Activated CD8-positive, alpha-beta memory T cell treated with anti-CD3 and anti-CD28 coated beads for 1 hour (primary cell): ENCODE measurements around the gene FAM8A1.

Experiments
- DNase-seq, 2 donors: peaks; one replicate each; pipeline ENCODE4 v3.0.0-alpha.2; 2020; ENCODE audit warnings: low read depth in 1 of 2; ENCODE audit errors: extremely low read depth in 1 of 2

FAM8A1 gene

DNA sequence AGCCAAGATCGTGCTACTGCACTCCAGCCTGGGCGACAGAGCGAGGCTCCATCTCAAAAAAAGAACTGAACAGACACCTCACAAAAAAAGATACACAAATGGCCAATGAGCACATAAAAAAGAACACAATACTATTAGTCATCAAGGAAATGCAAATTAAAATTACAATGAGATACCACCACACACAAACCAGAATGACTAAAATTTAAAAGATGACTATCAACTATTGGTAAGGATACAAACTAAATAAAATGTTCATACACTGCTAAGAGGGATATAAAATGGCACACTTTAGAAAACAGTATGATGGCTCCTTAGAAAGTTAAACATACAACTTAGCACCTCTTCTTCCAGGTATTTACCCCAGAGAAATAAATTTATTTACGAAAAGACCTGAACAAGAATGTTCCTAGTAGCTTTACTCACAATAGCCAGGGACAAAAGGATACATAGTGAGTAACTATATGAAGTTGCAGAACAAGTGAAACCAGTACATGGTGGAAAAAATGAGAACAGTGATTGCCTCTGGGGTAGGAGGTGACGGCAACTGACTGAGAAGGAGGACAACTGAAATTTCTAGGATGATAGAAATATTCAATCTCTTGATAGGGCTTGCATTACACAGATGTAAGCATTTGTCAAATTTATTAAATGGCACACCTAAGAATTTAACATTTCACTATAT is 53.2 kb downstream of the FAM8A1 start:
- no peak for DNase-seq

DNA sequence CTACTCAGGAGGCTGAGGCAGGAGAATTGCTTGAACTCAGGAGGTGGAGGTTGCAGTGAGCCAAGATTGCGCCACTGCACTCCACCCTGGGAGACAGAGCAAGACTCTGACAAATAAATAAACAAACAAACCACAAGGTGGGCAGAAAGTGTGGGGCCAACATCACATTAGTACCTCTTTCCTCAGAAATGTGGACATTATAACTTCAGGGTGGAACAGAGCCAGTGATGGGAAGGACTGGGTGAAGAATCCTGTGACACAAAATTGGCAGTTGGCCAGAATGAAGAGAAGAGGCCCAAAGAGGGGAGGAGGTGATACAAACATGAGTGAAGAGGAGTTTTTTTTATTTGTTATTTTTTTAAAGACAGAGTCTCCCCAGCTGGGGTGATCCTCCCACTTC is 56.0 kb downstream of the FAM8A1 start:
- no peak for DNase-seq

DNA sequence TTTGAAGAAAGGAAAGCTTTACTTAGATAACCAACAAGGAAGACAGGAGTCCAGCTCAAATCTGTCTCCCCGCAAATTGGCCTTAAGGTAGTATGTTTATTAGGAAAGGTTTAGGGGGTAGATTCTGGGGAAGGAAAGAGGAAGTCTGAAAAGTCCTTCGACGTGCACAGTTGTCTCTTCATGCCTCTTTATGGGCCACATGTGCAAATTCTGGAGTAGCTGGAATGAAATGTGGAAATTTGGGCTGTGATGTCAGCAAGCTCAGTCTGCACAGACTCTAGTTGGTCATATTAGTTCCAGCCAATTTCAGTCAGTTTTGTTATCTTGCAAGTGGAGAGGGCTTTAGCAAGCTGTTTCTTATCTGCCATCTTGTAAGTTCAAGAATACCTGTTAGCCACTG is 56.5 kb downstream of the FAM8A1 start:
- no peak for DNase-seq
